Stomach smooth muscle (tissue), 2 donors: ENCODE measurements around the gene FGF16.
"Not testable (repeated sequence)": the region's sequence is repeated elsewhere in the genome, so short reads cannot be mapped to it uniquely, and the experiment has no call there.

Experiments
- H3K27ac ChIP-seq: one replicate; pipeline ENCODE4 v1.7.0; 2013; ENCODE audit warnings: mild to moderate bottlenecking, low read length, inconsistent platforms
- H3K27me3 ChIP-seq, 2 donors: one replicate each; pipeline ENCODE4 v1.7.0; 2013; ENCODE audit warnings: low read length in 2 of 2; ENCODE audit not compliant: insufficient read depth in 2 of 2, control insufficient read depth in 1 of 2
- H3K36me3 ChIP-seq, 2 donors: one replicate each; pipeline ENCODE4 v1.7.0; 2013; ENCODE audit warnings: low read length in 2 of 2; ENCODE audit not compliant: control insufficient read depth in 2 of 2, insufficient read depth in 2 of 2
- H3K4me1 ChIP-seq: one replicate; pipeline ENCODE4 v1.7.0; 2013; ENCODE audit warnings: low read length; ENCODE audit not compliant: control insufficient read depth, insufficient read depth
- H3K4me3 ChIP-seq, 2 donors: one replicate each; pipeline ENCODE4 v1.7.0; 2013; ENCODE audit warnings: low read length in 2 of 2
- H3K9ac ChIP-seq, 2 donors: one replicate each; pipeline ENCODE4 v1.7.0; 2013; ENCODE audit warnings: low read length in 2 of 2, mild to moderate bottlenecking in 1 of 2
- H3K9me3 ChIP-seq, 2 donors: one replicate each; pipeline ENCODE4 v1.7.0; 2013; ENCODE audit warnings: low read length in 2 of 2; ENCODE audit not compliant: control insufficient read depth in 2 of 2
- donor health status: healthy.
- donor health status: Pancreatic carcinoma.

FGF16 gene

GRCh38 chrX:77446908-77447652 is at the start of gene FGF16:
TSS of gene FGF16 (plus strand) at chrX:77447389. CDS start at chrX:77447675, 286 bp downstream.
- H3K9me3 ChIP-seq = no peaks in the 10 kb centered on the region
- no peak within 1 kb of the TSS for H3K9ac ChIP-seq
- peaks cover 9 to 16% of the 10 kb centered on the region in 2 donors for H3K27me3 ChIP-seq
- H3K27ac ChIP-seq = no peak within 1 kb of the TSS
- no peaks in the 10 kb centered on the region for H3K36me3 ChIP-seq
- H3K4me1 ChIP-seq = peaks cover 9% of the 10 kb centered on the region
- peak within 1 kb of the TSS; percentile 51 to 66 for H3K4me3 ChIP-seq

DNA sequence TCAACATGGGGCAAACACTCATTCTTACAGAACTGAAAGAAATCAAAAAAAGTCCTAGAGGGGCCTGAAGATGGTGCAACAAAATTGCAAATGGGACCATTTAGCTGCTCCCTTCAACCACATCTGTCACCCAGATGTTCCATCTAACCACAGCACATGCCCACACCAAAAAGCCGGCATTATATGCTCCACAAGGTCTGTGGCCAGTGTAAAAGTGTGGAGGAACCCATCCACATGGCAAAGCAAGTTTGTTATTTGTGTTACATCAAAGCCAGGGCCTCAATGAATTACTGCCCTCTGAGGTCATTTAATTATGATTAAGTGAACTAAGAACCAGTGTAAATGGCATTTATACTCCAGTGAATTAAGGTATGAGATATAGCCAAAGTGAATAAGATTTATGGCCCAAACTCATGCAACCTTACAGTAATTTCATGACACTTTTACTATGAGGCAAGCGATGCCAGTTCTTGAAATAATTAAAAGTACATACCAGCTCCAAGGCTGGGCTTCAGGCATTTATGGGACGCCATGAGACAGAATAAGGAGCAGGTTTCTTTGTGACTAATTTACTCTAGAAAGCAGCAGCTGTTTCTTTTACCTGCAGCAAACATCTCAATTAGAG is 48.7 kb upstream of the FGF16 start:
- no peak overlapping the region for H3K9ac ChIP-seq
- H3K27ac ChIP-seq = no peak overlapping the region
- H3K27me3 ChIP-seq = no peaks in the 10 kb centered on the region
- H3K4me3 ChIP-seq = no peak overlapping the region
- no peaks in the 10 kb centered on the region for H3K9me3 ChIP-seq
- H3K36me3 ChIP-seq = no peaks in the 10 kb centered on the region
- no peaks in the 10 kb centered on the region for H3K4me1 ChIP-seq

DNA sequence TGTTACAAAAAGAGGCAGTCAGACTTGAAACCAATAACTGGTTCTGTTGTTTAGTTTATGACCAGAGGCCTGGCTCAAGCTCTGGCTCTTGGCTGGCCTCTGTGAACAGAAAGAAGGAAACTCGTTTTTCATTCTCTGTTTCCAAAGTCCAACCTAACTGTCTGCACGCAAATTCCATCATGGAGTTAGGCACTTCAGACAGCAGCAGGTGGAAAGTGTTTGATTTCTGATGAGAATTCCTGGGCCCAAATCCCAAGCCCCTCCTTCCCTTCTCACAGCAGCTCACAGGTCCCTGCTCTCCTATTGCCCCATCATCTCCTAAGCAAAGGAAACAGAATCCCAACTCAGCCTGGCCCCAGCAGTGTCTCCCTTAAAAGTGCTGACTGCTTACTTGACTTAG is 42.8 kb upstream of the FGF16 start:
- Histone ChIP-seq H3K4me1 (no peaks in the 10 kb centered on the region), H3K27me3 (no peaks in the 10 kb centered on the region), H3K9me3 (no peaks in the 10 kb centered on the region), H3K9ac (no peak overlapping the region), H3K36me3 (no peaks in the 10 kb centered on the region), H3K4me3 (no peak overlapping the region), H3K27ac (no peak overlapping the region)

DNA sequence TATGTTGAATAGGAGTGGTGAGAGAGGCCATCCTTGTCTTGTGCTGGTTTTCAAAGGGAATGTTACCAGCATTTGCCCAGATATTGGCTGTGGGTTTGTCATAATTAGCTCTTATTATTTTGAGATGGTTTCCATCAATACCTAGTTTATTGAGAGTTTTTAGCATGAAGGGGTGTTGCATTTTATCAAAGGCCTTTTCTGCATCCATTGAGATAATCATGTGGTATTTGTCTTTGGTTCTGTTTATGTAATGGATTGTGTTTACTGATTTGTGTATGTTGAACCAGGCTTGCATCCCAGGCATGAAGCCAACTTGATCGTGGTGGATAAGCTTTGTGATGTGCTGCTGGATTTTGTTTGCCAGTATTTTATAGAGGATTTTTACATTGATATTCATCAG is 39.4 kb upstream of the FGF16 start:
- H3K9ac ChIP-seq, H3K27me3 ChIP-seq, H3K9me3 ChIP-seq, H3K27ac ChIP-seq, H3K36me3 ChIP-seq, H3K4me3 ChIP-seq, H3K4me1 ChIP-seq: not testable (repeated sequence)

GRCh38 chrX:77412631-77413030 is 34.6 kb upstream of the FGF16 start:
- H3K27me3 ChIP-seq = peaks cover 0 to 7% of the 10 kb centered on the region in 2 donors
- no peaks in the 10 kb centered on the region for H3K36me3 ChIP-seq
- H3K9ac ChIP-seq = no peak overlapping the region
- no peaks in the 10 kb centered on the region for H3K4me1 ChIP-seq
- no peak overlapping the region for H3K4me3 ChIP-seq
- H3K9me3 ChIP-seq = no peaks in the 10 kb centered on the region
- H3K27ac ChIP-seq = no peak overlapping the region

- H3K4me1 ChIP-seq = no peaks in the 10 kb centered on the region
- H3K27ac ChIP-seq = no peak overlapping the region
- H3K9me3 ChIP-seq = no peaks in the 10 kb centered on the region
- H3K27me3 ChIP-seq = peaks cover 0 to 7% of the 10 kb centered on the region in 2 donors
- H3K4me3 ChIP-seq = no peak overlapping the region
- no peaks in the 10 kb centered on the region for H3K36me3 ChIP-seq
- H3K9ac ChIP-seq = no peak overlapping the region
These were observed 32.0 kb upstream of the FGF16 start for GRCh38 chrX:77415161-77415560.

GRCh38 chrX:77415882-77416281 is 31.3 kb upstream of the FGF16 start:
- Histone ChIP-seq H3K9me3 (peaks cover 0 to 5% of the 10 kb centered on the region in 2 donors), H3K36me3 (no peaks in the 10 kb centered on the region), H3K27me3 (peaks cover 0 to 7% of the 10 kb centered on the region in 2 donors), H3K9ac (no peak overlapping the region), H3K4me3 (no peak overlapping the region), H3K27ac (no peak overlapping the region), H3K4me1 (no peaks in the 10 kb centered on the region)

DNA sequence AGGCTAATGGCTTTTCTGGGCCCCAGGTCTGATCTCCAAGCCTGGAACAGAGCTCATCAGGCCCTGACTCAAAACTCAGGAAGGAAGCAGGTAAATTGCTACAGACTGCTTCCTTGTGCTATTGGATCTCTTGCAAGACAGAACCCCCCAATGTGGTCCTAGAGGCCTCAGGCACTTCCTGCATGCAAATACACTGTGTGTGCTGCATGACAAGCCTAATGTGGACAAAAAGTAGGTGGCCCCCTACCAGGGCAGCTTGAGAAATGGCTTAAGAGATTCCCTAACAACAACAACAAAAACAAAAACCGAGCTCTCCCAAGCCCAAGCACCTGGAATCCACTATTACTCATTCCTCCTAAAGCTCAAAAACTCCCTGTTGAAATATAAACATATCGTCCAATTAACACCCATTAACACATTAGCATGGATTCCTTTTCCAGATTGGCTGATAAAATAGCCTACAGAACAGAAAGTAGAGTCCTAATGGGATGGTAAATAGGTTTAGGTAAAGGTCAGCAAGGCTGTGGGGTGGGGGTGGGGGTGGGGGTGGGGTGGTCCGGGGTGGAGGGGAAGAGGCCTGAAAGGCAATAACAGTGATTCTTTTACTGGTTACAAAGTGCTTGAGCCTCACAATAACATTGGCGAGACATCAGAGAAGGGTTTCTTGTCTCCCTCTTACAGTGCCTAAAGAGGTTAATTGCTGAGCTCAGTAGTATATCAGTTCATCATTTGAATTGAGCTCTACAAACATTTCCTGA is 24.1 kb upstream of the FGF16 start:
- Histone ChIP-seq H3K9me3 (peaks cover 0 to 7% of the 10 kb centered on the region in 2 donors), H3K36me3 (no peaks in the 10 kb centered on the region), H3K4me3 (no peak overlapping the region), H3K27me3 (no peaks in the 10 kb centered on the region), H3K4me1 (no peaks in the 10 kb centered on the region), H3K27ac (no peak overlapping the region), H3K9ac (no peak overlapping the region)

- Histone ChIP-seq H3K27ac (no peak overlapping the region), H3K9ac (no peak overlapping the region), H3K9me3 (no peaks in the 10 kb centered on the region), H3K4me3 (no peak overlapping the region), H3K27me3 (peaks cover 0 to 2% of the 10 kb centered on the region in 2 donors), H3K36me3 (no peaks in the 10 kb centered on the region), H3K4me1 (no peaks in the 10 kb centered on the region)
These were observed 20.4 kb upstream of the FGF16 start for GRCh38 chrX:77426811-77427210.

GRCh38 chrX:77427611-77428010 is 19.6 kb upstream of the FGF16 start:
- H3K27me3 ChIP-seq = peaks cover 0 to 2% of the 10 kb centered on the region in 2 donors
- H3K9me3 ChIP-seq = no peaks in the 10 kb centered on the region
- H3K4me3 ChIP-seq = no peak overlapping the region
- no peaks in the 10 kb centered on the region for H3K36me3 ChIP-seq
- H3K27ac ChIP-seq = no peak overlapping the region
- H3K4me1 ChIP-seq = no peaks in the 10 kb centered on the region
- no peak overlapping the region for H3K9ac ChIP-seq
